IPS-15b (cell line): ENCODE measurements around the gene SLC51A.

ENCODE experiments used
- H3K27me3 ChIP-seq: one replicate; pipeline ENCODE4 v1.6.1; 2013; ENCODE audit warnings: low read length; ENCODE audit not compliant: control insufficient read depth, insufficient read depth
- H3K36me3 ChIP-seq: one replicate; pipeline ENCODE4 v1.6.1; 2013; ENCODE audit warnings: low read length; ENCODE audit not compliant: control insufficient read depth, insufficient read depth
- H3K4me1 ChIP-seq: one replicate; pipeline ENCODE4 v1.6.1; 2013; ENCODE audit warnings: mild to moderate bottlenecking, low read length; ENCODE audit not compliant: control insufficient read depth, insufficient read depth
- H3K4me3 ChIP-seq: one replicate; pipeline ENCODE4 v1.5.1; 2013; ENCODE audit warnings: low read depth, low read length
- H3K9ac ChIP-seq: one replicate; pipeline ENCODE4 v1.6.1; 2013; ENCODE audit warnings: low read depth, mild to moderate bottlenecking, low read length
- H3K9me3 ChIP-seq: one replicate; pipeline ENCODE4 v1.6.1; 2013; ENCODE audit warnings: mild to moderate bottlenecking, low read length; ENCODE audit not compliant: control insufficient read depth, insufficient read depth

Gene SLC51A

DNA sequence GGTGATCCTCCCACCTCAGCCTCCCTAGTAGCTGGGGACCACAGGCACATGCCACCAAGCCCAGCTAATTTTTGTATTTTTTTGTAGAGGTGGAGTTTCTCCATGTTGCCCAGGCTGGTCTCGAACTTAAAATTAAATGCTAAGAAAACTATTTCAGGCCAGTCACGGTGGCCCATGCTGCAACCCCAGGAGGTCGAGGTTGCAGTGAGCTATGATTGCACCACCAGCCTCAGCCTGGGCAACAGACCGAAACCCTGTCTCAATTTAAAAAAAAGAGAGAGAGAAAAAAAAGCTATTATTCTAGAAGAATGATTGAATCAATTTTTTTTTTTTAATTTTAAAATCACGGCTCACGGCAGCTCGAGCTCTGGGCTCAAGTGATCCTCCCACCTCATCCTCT lies 4.7 kb downstream of the SLC51A start:
- Histone ChIP-seq H3K4me3 (no peak overlapping the region), H3K27me3 (no peaks in the 10 kb centered on the region), H3K36me3 (no peaks in the 10 kb centered on the region), H3K9me3 (no peaks in the 10 kb centered on the region), H3K9ac (no peak overlapping the region), H3K4me1 (peaks cover under 1% of the 10 kb centered on the region)

DNA sequence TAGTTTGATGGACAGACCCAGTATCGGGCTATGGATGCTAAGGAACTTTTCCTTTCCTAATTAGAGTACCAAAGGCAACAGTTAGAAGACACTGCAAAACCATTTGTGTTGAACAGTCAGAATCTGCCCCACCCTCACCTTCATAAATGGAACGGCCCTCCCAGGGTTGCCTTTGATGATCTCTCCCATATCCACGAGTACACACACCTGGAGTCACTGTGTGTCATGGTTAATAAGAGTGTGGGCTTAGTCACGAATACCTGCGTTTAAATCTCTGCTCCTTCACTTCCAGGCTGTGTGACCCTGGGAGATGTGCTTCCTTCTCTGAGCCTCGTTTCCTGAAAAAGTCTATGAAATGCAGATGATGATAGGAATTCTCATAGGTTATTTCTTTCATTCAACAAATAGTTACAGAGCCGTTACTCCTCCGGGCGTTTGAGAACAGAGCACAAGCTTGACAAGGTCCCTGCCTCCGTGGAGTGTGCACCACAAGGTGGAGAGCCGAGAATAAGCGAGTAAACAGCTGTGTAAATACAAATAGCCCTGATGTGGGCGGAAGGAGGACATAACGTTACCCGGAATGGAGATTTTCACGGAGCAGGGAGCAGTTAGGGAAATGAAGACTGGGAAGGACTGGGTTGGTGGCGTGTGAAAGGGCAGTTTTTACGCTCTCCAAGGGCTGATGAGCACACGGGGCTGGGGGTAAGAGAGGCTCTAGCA lies 6.7 kb downstream of the SLC51A start:
- Histone ChIP-seq H3K27me3 (no peaks in the 10 kb centered on the region), H3K9me3 (no peaks in the 10 kb centered on the region), H3K4me3 (no peak overlapping the region), H3K36me3 (peaks cover 4% of the 10 kb centered on the region), H3K4me1 (peaks cover 2% of the 10 kb centered on the region), H3K9ac (no peak overlapping the region)

DNA sequence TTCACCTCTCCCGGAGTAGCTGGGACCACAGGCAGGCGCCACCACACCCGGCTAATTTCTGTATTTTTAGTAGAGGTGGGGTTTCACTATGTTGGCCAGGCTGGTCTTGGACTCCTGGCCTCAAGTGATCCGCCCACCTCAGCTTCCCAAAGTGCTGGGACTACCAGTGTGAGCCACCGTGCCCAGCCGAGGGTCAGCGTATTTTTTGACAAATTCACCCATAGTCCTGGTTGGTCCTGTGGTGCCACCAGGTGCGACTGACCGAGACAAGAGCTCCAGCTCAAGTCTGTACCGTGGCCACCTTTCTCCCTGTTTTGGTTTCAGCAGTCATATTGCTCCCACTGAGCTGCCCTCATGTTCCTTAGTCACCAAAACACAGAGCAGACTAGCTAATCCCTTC lies 8.8 kb downstream of the SLC51A start:
- Histone ChIP-seq H3K27me3 (no peaks in the 10 kb centered on the region), H3K9ac (no peak overlapping the region), H3K36me3 (peaks cover 4% of the 10 kb centered on the region), H3K4me3 (no peak overlapping the region), H3K9me3 (no peaks in the 10 kb centered on the region), H3K4me1 (peaks cover 2% of the 10 kb centered on the region)

DNA sequence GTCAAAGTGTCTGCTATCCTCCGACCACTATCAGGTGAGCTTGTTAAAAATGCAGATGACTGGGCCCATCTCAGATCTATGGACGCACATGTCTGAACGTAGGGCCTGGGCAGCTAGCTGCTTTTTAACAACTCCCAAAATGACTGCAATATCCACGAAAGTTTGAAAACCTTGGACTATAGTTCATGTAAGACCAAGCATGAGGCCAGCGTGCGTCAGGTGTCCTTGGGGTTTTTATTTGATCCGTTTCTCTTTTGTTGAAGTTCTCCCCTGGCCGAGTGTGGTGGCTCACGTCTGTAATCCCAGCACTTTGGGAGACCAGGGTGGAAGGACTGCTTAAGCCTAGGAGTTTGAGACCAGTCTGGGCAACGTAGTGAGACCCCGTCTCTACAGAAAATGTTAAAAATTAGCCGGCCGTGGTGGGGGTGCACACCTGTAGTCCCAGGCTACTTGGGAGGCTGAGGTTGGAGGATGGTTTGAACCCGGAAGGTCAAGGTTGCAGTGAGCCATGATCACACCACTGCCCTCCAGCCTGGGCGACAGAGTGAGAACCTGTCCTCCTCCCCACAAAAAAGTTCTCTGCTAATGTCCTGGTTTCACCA lies 9.5 kb downstream of the SLC51A start:
- Histone ChIP-seq H3K4me1 (peaks cover 2% of the 10 kb centered on the region), H3K4me3 (no peak overlapping the region), H3K36me3 (peaks cover 4% of the 10 kb centered on the region), H3K9me3 (no peaks in the 10 kb centered on the region), H3K27me3 (no peaks in the 10 kb centered on the region), H3K9ac (no peak overlapping the region)

DNA sequence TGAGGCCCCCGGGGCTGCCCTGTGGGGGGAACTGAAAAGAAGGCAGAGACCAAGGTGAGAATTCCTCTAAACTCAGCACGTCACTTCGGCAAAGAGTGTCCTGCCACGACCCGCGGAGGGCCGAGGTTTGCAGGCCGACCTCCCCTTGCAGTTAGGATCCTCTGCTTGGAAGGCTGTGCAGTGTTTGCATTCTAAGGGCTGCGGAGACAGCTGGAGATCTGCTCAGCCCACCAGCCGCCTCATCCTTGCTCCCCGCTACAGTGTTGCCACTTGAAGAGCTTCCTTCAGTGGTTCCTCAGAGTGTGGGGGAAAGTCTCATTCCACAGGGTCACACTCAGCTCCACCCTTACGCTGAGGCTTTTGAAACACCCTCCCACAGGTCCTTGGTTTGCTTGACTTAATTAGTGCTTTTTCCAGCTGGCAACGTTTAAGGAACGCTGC lies 10.8 kb downstream of the SLC51A start:
- Histone ChIP-seq H3K36me3 (peaks cover 4% of the 10 kb centered on the region), H3K9ac (no peak overlapping the region), H3K4me3 (no peak overlapping the region), H3K4me1 (peaks cover 2% of the 10 kb centered on the region), H3K9me3 (no peaks in the 10 kb centered on the region), H3K27me3 (no peaks in the 10 kb centered on the region)

DNA sequence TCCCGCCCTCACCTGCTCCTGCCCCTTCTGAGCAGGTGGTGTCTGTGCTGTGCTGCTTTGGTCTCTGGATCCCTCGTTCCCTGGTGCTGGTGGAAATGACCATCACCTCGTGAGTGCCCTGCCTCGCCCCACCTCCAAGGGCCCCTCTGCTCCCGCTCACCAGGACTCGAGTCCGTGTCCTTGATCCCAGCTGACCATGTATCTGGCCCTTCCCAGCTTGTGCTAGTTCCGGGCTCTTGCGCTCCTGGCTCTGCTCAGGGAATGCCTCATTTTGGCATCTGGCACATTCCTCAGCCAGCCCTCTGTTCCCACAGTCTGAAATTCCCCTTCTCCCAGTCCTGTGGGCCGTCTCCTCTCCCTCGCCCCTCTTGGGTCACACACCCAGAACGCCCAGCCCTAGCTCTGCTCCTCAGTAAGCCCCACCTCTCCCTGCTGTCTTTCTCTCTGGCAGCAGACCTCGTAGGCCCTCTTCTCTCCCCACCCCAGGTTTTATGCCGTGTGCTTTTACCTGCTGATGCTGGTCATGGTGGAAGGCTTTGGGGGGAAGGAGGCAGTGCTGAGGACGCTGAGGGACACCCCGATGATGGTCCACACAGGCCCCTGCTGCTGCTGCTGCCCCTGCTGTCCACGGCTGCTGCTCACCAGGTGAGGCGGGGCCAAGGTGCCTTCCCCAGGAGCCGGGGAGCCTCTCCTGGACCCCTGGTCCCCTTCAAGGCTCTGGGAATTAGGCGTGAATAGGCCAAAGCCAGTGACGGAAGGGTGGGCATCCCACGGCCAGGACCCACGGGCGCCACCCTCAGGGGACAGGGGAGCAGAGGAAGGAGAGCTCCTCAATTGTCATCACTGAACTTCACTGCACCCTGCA lies 11.5 kb downstream of the SLC51A start:
- no peaks in the 10 kb centered on the region for H3K27me3 ChIP-seq
- no peaks in the 10 kb centered on the region for H3K9me3 ChIP-seq
- peaks cover 4% of the 10 kb centered on the region for H3K36me3 ChIP-seq
- no peak overlapping the region for H3K4me3 ChIP-seq
- H3K9ac ChIP-seq, result no peak overlapping the region
- H3K4me1 ChIP-seq, result peaks cover 2% of the 10 kb centered on the region

DNA sequence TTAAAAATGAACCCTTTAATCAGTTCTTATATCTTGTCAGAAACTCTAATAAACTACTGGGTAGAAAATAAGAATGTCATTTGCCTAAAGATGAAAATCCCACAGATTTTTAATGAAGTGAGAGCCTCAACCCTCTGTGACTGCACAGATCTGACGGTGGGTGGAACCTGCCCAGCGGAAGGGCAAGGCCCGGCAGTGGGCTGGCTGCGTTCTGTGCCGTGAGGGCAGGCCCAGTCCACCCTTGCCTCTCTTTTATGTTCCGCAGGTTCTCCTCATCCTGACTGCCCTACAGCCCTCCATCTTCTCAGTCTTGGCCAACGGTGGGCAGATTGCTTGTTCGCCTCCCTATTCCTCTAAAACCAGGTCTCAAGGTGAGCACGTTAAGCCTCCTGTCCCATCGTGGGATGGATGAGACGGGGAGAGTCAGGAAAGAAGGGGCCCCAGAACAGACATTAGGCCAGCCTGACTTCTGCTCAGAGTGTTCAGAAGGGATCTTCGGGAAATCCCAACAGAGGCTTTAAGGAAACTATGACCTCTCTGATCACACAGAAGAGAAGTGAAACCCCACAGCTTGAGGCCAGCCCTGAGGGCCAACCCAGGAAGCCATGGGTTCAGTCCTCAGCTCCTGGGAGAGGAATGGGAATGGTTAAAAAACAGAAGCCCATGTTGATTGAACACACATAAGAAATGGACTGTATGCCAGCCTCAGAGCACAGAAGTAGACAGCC lies 16.0 kb downstream of the SLC51A start:
- peaks cover 2% of the 10 kb centered on the region for H3K36me3 ChIP-seq
- no peaks in the 10 kb centered on the region for H3K27me3 ChIP-seq
- H3K9me3 ChIP-seq, result no peaks in the 10 kb centered on the region
- H3K9ac ChIP-seq, result no peak overlapping the region
- H3K4me1 ChIP-seq, result peaks cover under 1% of the 10 kb centered on the region
- H3K4me3 ChIP-seq, result no peak overlapping the region

DNA sequence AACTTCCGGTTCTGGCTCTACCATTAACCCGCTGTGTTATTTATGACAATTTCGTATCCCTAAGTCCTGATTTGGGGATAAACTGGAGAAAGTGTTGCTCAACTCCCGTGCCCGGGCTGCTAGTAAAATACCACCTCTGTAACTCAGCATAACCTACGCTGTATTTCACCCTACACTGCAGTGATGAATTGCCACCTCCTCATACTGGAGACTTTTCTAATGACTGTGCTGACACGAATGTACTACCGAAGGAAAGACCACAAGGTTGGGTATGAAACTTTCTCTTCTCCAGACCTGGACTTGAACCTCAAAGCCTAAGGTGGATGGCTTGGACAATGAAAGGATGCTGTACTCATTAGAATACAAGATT lies 16.5 kb downstream of the SLC51A start:
- Histone ChIP-seq H3K9me3 (no peaks in the 10 kb centered on the region), H3K36me3 (peaks cover 2% of the 10 kb centered on the region), H3K4me3 (no peak overlapping the region), H3K4me1 (no peaks in the 10 kb centered on the region), H3K27me3 (no peaks in the 10 kb centered on the region), H3K9ac (no peak overlapping the region)

DNA sequence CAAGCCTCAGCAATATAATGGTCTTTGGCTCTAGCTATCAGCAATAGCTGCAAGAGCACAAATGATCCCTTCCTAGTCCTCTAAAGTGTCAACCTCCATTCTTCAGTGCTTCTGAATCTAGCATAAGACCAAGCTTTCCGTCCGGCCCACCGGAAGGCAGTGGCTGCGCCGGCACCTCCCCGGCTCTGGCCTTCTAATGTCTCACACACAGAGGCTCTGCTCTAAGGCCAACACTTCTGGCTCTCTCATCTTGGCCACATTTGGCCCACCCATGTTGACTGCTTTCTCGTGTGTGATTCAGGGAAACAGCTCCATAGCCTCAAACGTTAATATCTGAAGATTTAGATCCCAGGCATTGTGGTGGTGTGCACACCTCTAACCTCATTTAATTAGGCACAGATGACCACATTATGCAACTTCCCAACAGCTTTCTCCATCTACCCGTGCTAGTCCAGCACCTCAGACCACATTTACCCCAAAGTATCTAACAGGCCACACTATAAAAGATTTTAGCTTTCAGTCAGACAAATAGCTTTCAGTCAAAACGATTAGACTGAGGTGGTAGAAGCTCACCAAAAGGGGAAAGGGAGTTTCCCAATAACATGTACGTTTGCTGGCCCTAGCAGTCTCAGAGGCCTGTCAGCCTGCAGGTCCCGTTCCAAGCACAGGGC lies 19.3 kb downstream of the SLC51A start:
- H3K9ac ChIP-seq, result no peak overlapping the region
- H3K4me1 ChIP-seq, result no peaks in the 10 kb centered on the region
- peaks cover 8% of the 10 kb centered on the region for H3K36me3 ChIP-seq
- no peak overlapping the region for H3K4me3 ChIP-seq
- H3K27me3 ChIP-seq, result no peaks in the 10 kb centered on the region
- no peaks in the 10 kb centered on the region for H3K9me3 ChIP-seq

DNA sequence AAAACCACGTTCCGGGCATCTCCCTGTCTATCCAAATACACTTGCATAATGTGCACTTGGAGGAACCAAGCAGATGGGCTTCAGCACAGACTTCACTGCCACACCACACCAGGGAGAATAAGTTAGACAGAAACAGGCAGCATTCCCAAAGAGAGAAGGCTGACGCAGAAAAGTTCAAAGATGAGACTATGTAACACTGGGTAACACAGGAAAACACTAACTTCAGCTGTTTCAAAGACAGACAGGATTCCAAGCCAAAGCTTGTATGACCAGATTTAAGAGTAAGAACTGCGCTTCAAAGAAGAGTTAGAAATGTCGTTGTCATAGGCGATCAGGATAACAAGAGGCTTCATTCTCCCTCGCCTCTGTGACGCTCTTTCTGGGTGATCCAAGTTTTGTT lies 19.9 kb downstream of the SLC51A start:
- H3K9me3 ChIP-seq, result no peaks in the 10 kb centered on the region
- H3K9ac ChIP-seq, result no peak overlapping the region
- H3K4me3 ChIP-seq, result no peak overlapping the region
- H3K36me3 ChIP-seq, result peaks cover 8% of the 10 kb centered on the region
- H3K4me1 ChIP-seq, result no peaks in the 10 kb centered on the region
- H3K27me3 ChIP-seq, result no peaks in the 10 kb centered on the region

DNA sequence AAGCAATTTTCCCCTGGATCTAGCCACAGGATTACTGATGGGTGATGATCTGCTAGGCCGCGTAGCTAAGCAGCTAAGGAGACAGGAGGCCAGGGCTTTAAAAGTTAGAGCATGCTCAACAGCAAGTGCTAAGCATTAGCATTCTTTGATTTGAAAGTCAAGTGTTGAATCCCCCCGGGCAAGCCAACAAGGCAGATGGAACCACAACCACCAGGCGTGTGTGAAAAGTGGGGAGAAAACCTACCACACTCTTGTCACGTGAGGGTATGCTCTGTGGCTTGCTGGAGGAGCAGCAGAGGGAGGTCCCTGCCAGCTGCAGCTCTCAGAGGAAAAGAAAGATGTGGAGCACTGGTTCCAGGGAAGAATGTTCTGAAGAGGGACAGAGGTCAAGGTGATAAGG lies 20.9 kb downstream of the SLC51A start:
- H3K36me3 ChIP-seq, result peaks cover 13% of the 10 kb centered on the region
- no peaks in the 10 kb centered on the region for H3K27me3 ChIP-seq
- H3K4me3 ChIP-seq, result no peak overlapping the region
- H3K9ac ChIP-seq, result no peak overlapping the region
- H3K4me1 ChIP-seq, result no peaks in the 10 kb centered on the region
- H3K9me3 ChIP-seq, result no peaks in the 10 kb centered on the region
